ENCODE data around the gene VEZF1. TPM values are rescaled to one million over a fixed set of nuclear protein-coding genes. Genes with fewer than 3 reads are reported as not detected.
A peak's percentile ranks its signal among the peaks of the same experiment; 100 is the strongest.

VEZF1 gene
- total RNA-seq, 1 donor from 2014 or later, result 30.3 TPM

- Histone ChIP-seq H3K27me3 (ENCODE audit: control insufficient read depth in 3 of 3, insufficient read depth in 3 of 3, low read length in 3 of 3) (no peaks in the 10 kb centered on the region), H3K4me3 (ENCODE audit: low read length in 3 of 3) (peak overlapping the region; percentile 55 to 73 (median 73)), H3K27ac (ENCODE audit: low read depth, low read length) (peak overlapping the region; percentile 90), H3K36me3 (ENCODE audit: control insufficient read depth in 3 of 3, insufficient read depth in 3 of 3, low read length in 3 of 3) (peaks cover 0 to 2% (median 0%) of the 10 kb centered on the region in 3 donors), H3K9me3 (ENCODE audit: control insufficient read depth in 3 of 3, low read length in 3 of 3) (no peaks in the 10 kb centered on the region), H3K4me1 (ENCODE audit: control insufficient read depth in 3 of 3, insufficient read depth in 3 of 3, low read length in 3 of 3) (peaks cover 54 to 63% (median 58%) of the 10 kb centered on the region in 3 donors), H3K9ac (ENCODE audit: low read depth in 1 of 3, low read length in 3 of 3) (peak overlapping the region; percentile 60 to 88 (median 85))
Measured at GRCh38 chr17:57954397-57955182, 33.5 kb downstream of the VEZF1 start.

GRCh38 chr17:57953705-57954396 is 34.2 kb downstream of the VEZF1 start:
- Histone ChIP-seq H3K9ac (ENCODE audit: low read depth in 1 of 3, low read length in 3 of 3) (peak overlapping the region; percentile 60 to 88 (median 85)), H3K36me3 (ENCODE audit: control insufficient read depth in 3 of 3, insufficient read depth in 3 of 3, low read length in 3 of 3) (peaks cover 0 to 2% (median 0%) of the 10 kb centered on the region in 3 donors), H3K9me3 (ENCODE audit: control insufficient read depth in 3 of 3, low read length in 3 of 3) (no peaks in the 10 kb centered on the region), H3K4me1 (ENCODE audit: control insufficient read depth in 3 of 3, insufficient read depth in 3 of 3, low read length in 3 of 3) (peaks cover 61 to 70% (median 66%) of the 10 kb centered on the region in 3 donors), H3K27me3 (ENCODE audit: control insufficient read depth in 3 of 3, insufficient read depth in 3 of 3, low read length in 3 of 3) (no peaks in the 10 kb centered on the region), H3K27ac (ENCODE audit: low read depth, low read length) (peak overlapping the region; percentile 90), H3K4me3 (ENCODE audit: low read length in 3 of 3) (peak overlapping the region; percentile 55 to 73 (median 73))

DNA sequence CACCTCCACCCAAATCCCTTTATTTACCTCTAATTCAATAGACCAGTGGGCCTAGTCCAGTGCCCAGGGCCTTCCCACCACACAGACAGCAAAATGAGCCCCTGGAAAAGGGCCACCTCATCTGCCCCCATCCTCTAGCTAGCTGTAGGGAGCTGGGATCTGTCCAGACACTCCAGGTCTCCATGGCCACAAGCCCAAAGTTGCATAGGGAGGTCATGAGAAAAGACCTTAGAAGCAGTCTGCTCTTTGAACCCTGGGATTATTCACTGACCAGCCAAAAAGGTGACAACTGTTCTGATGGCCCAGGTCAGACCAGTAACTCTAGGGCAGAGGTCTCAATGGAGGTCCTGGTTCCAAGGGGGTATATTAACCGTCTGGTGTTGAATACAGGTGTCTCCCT is 34.8 kb downstream of the VEZF1 start:
- H3K36me3 ChIP-seq (ENCODE audit: control insufficient read depth in 3 of 3, insufficient read depth in 3 of 3, low read length in 3 of 3), result peaks cover 0 to 2% (median 0%) of the 10 kb centered on the region in 3 donors
- H3K4me3 ChIP-seq (ENCODE audit: low read length in 3 of 3), result peak overlapping the region in 1 of 3 donors; percentile 22
- no peaks in the 10 kb centered on the region for H3K9me3 ChIP-seq (ENCODE audit: control insufficient read depth in 3 of 3, low read length in 3 of 3)
- peaks cover 67 to 76% (median 72%) of the 10 kb centered on the region in 3 donors for H3K4me1 ChIP-seq (ENCODE audit: control insufficient read depth in 3 of 3, insufficient read depth in 3 of 3, low read length in 3 of 3)
- no peaks in the 10 kb centered on the region for H3K27me3 ChIP-seq (ENCODE audit: control insufficient read depth in 3 of 3, insufficient read depth in 3 of 3, low read length in 3 of 3)
- H3K27ac ChIP-seq (ENCODE audit: low read depth, low read length), result peak overlapping the region; percentile 90
- H3K9ac ChIP-seq (ENCODE audit: low read depth in 1 of 3, low read length in 3 of 3), result peak overlapping the region in 2 of 3 donors; percentile 8 to 85

- H3K4me1 ChIP-seq (ENCODE audit: control insufficient read depth in 3 of 3, insufficient read depth in 3 of 3, low read length in 3 of 3), result peaks cover 72 to 82% (median 81%) of the 10 kb centered on the region in 3 donors
- H3K36me3 ChIP-seq (ENCODE audit: control insufficient read depth in 3 of 3, insufficient read depth in 3 of 3, low read length in 3 of 3), result peaks cover 0 to 2% (median 0%) of the 10 kb centered on the region in 3 donors
- peak overlapping the region; percentile 84 for H3K27ac ChIP-seq (ENCODE audit: low read depth, low read length)
- no peaks in the 10 kb centered on the region for H3K27me3 ChIP-seq (ENCODE audit: control insufficient read depth in 3 of 3, insufficient read depth in 3 of 3, low read length in 3 of 3)
- H3K9ac ChIP-seq (ENCODE audit: low read depth in 1 of 3, low read length in 3 of 3), result no peak overlapping the region
- H3K9me3 ChIP-seq (ENCODE audit: control insufficient read depth in 3 of 3, low read length in 3 of 3), result no peaks in the 10 kb centered on the region
- no peak overlapping the region for H3K4me3 ChIP-seq (ENCODE audit: low read length in 3 of 3)
Measured at GRCh38 chr17:57949649-57950048, 38.4 kb downstream of the VEZF1 start.

DNA sequence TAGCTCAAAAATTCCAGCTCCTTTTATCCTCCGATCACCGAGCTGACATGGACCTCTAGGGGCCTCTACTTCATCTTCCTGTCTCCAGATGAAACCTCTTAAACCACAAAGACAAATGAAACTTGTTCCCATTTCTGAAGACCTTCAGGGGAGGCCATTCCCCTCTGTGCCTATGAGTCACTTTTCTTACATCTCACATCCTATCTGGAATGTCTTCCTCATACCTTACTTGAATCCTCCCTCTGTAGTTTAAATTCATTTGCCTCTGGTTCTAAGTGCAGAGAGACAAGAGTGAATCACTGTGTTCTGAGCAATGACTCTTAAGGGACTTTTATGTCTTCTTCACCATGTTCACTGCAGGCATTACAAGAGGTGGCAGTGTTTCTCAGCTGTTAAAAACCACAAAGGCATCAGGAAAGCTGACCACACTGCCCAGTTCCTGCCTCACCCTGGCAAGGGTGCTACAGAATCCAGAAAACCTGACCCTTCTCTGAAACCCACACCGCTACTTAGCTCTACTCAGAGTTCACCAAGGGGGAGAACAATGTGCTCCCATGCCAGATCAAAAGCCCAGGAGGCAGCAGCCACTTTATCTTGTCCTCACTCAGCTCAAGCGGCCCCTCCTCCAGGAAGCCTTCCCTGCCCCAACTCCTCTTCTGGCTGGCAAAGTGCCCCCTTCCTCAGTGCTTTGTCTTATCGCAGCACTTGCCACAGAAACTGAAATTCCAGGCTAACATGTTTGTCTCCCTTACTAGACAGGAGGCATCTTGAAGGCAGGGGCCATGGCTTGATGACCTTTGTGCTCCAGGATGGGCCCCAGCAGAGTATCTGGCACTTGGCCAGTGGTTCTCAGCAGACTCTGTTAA is 39.3 kb downstream of the VEZF1 start:
- H3K4me1 ChIP-seq (ENCODE audit: control insufficient read depth in 3 of 3, insufficient read depth in 3 of 3, low read length in 3 of 3), result peaks cover 70 to 80% (median 79%) of the 10 kb centered on the region in 3 donors
- H3K9ac ChIP-seq (ENCODE audit: low read depth in 1 of 3, low read length in 3 of 3), result peak overlapping the region; percentile 36 to 73 (median 42)
- H3K4me3 ChIP-seq (ENCODE audit: low read length in 3 of 3), result peak overlapping the region in 2 of 3 donors; percentile 22 to 48

DNA sequence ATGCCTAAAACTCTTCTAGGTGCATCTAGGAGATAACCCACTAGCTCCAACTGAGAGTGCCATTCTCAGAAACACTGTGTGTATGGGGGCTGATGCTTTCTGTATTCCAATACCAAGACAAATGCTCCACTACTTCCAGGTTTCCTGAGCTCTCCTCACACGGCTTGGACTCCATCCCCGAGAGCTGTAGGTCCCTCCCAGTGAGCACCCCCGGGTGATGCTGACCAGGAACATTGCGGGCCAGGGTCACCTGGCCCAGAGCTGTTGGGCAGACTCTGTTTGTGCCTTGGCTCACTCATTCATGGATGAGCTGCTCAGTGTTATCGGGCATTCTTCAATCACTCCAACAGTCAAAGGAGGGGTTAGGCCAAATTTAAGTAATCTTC is 39.9 kb downstream of the VEZF1 start:
- Histone ChIP-seq H3K9me3 (ENCODE audit: control insufficient read depth in 3 of 3, low read length in 3 of 3) (no peaks in the 10 kb centered on the region), H3K27ac (ENCODE audit: low read depth, low read length) (peak overlapping the region; percentile 84), H3K9ac (ENCODE audit: low read depth in 1 of 3, low read length in 3 of 3) (peak overlapping the region in 2 of 3 donors; percentile 42 to 44)

More for the DNA sequence above, 39.3 kb downstream of the VEZF1 start:
- no peaks in the 10 kb centered on the region for H3K27me3 ChIP-seq (ENCODE audit: control insufficient read depth in 3 of 3, insufficient read depth in 3 of 3, low read length in 3 of 3)
- peak overlapping the region; percentile 84 for H3K27ac ChIP-seq (ENCODE audit: low read depth, low read length)
- no peaks in the 10 kb centered on the region for H3K9me3 ChIP-seq (ENCODE audit: control insufficient read depth in 3 of 3, low read length in 3 of 3)
- peaks cover 0 to 1% (median 0%) of the 10 kb centered on the region in 3 donors for H3K36me3 ChIP-seq (ENCODE audit: control insufficient read depth in 3 of 3, insufficient read depth in 3 of 3, low read length in 3 of 3)

DNA sequence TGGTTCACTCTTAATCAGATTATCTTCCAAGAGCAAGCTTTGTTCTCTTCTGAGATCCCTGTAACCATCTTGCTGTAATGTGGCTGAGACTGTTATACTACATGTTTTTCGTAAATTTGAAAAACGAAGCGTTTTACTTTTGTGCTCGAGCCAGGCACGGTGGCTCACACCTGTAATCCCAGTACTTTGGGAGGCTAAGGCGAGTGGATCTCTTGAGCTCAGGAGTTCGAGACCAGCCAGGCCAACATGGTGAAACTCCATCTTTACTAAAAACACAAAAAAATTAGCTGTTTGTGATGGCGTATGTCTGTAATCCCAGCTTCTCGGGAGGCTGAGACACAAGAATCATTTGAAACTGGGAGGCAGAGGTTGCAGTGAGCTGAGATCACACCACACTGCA is 40.7 kb downstream of the VEZF1 start:
- H3K9me3 ChIP-seq (ENCODE audit: control insufficient read depth in 3 of 3, low read length in 3 of 3), result no peaks in the 10 kb centered on the region
- H3K9ac ChIP-seq (ENCODE audit: low read depth in 1 of 3, low read length in 3 of 3), result peak overlapping the region; percentile 63 to 80 (median 66)
- H3K36me3 ChIP-seq (ENCODE audit: control insufficient read depth in 3 of 3, insufficient read depth in 3 of 3, low read length in 3 of 3), result no peaks in the 10 kb centered on the region
- peak overlapping the region; percentile 84 for H3K27ac ChIP-seq (ENCODE audit: low read depth, low read length)
- H3K4me1 ChIP-seq (ENCODE audit: control insufficient read depth in 3 of 3, insufficient read depth in 3 of 3, low read length in 3 of 3), result peaks cover 65 to 75% (median 75%) of the 10 kb centered on the region in 3 donors
- peak overlapping the region; percentile 65 to 79 (median 71) for H3K4me3 ChIP-seq (ENCODE audit: low read length in 3 of 3)
- no peaks in the 10 kb centered on the region for H3K27me3 ChIP-seq (ENCODE audit: control insufficient read depth in 3 of 3, insufficient read depth in 3 of 3, low read length in 3 of 3)

More for the DNA sequence above, 39.9 kb downstream of the VEZF1 start:
- H3K27me3 ChIP-seq (ENCODE audit: control insufficient read depth in 3 of 3, insufficient read depth in 3 of 3, low read length in 3 of 3), result no peaks in the 10 kb centered on the region
- peaks cover 70 to 80% (median 79%) of the 10 kb centered on the region in 3 donors for H3K4me1 ChIP-seq (ENCODE audit: control insufficient read depth in 3 of 3, insufficient read depth in 3 of 3, low read length in 3 of 3)
- no peak overlapping the region for H3K4me3 ChIP-seq (ENCODE audit: low read length in 3 of 3)
- H3K36me3 ChIP-seq (ENCODE audit: control insufficient read depth in 3 of 3, insufficient read depth in 3 of 3, low read length in 3 of 3), result no peaks in the 10 kb centered on the region

DNA sequence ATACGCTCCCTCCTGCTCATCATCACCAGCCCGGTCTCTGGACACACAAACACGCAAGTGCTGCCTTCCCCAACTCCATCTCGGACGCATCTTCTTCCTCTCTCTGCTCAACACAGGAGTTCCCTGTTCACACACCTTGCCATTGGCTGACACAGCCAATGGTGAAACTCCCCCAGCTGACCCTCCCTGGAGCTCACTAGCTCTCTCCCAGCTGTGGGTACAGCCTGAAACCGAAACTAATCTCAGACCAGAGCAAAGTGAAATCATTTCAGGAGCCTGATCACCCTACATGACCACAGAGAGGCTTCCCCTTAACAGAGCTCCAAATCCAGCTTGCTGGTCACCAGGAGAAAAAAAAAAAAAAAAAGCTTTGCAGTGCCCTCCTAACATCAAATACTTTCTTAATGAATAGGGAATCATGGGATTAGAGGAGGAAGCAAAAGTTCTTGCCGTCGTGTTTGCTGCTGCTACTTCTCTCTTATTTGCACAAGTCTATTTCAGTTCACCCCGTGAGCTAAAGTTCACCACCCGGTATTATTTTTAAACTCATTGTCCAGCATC is 41.2 kb downstream of the VEZF1 start:
- peak overlapping the region; percentile 65 to 79 (median 71) for H3K4me3 ChIP-seq (ENCODE audit: low read length in 3 of 3)
- peaks cover 66 to 78% (median 75%) of the 10 kb centered on the region in 3 donors for H3K4me1 ChIP-seq (ENCODE audit: control insufficient read depth in 3 of 3, insufficient read depth in 3 of 3, low read length in 3 of 3)
- H3K27ac ChIP-seq (ENCODE audit: low read depth, low read length), result peak overlapping the region; percentile 84
- no peaks in the 10 kb centered on the region for H3K9me3 ChIP-seq (ENCODE audit: control insufficient read depth in 3 of 3, low read length in 3 of 3)
- no peaks in the 10 kb centered on the region for H3K36me3 ChIP-seq (ENCODE audit: control insufficient read depth in 3 of 3, insufficient read depth in 3 of 3, low read length in 3 of 3)
- no peaks in the 10 kb centered on the region for H3K27me3 ChIP-seq (ENCODE audit: control insufficient read depth in 3 of 3, insufficient read depth in 3 of 3, low read length in 3 of 3)
- H3K9ac ChIP-seq (ENCODE audit: low read depth in 1 of 3, low read length in 3 of 3), result peak overlapping the region; percentile 63 to 80 (median 66)

Data from skeletal muscle tissue (tissue), 4 donors.